Type B pancreatic cell (in vitro differentiated cells): ENCODE measurements around the gene KIF6. TPM values are rescaled to one million over a fixed set of nuclear protein-coding genes. Genes with fewer than 3 reads are reported as not detected.

Experiments used
- DNase-seq: peaks from one replicate; pipeline ENCODE4 v3.0.0; 2021; ENCODE audit warnings: mixed read lengths; ENCODE audit not compliant: unreplicated experiment; ENCODE audit errors: extremely low spot score
- H3K27ac Mint-ChIP-seq: 2 replicates; pipeline ENCODE4 v1.8.0; 2021; ENCODE audit warnings: mild to moderate bottlenecking, mixed read lengths
- H3K27me3 Mint-ChIP-seq: 2 replicates; pipeline ENCODE4 v1.8.0; 2021; ENCODE audit warnings: mixed read lengths
- H3K36me3 Mint-ChIP-seq: 2 replicates; pipeline ENCODE4 v1.8.0; 2021; ENCODE audit warnings: mixed read lengths
- H3K4me1 Mint-ChIP-seq: one replicate; pipeline ENCODE4 v1.8.0; 2021; ENCODE audit warnings: mixed read lengths; ENCODE audit not compliant: unreplicated experiment
- H3K4me3 Mint-ChIP-seq: 2 replicates; pipeline ENCODE4 v1.8.0; 2021; ENCODE audit warnings: mild to moderate bottlenecking, mixed read lengths
- H3K9me3 Mint-ChIP-seq: 2 replicates; pipeline ENCODE4 v1.8.0; 2021; ENCODE audit warnings: mixed read lengths
- total RNA-seq: library from RNA; stranded (reverse); gene quantifications from 2 replicates; pipeline ENCODE4 v1.2.1, GENCODE V29; 2021; ENCODE audit warnings: low replicate concordance
- TF ChIP-seq, protein P1 (sequence below): fragments of 200-600 bp; sonication (generic); conservative IDR thresholded peaks from 2 replicates; pipeline ENCODE4 v1.5.0; 2021; ENCODE audit warnings: antibody characterized with exemption, mild to moderate bottlenecking

KIF6 gene
- total RNA-seq, 1 donor from 2014 or later: 3.3 TPM

DNA sequence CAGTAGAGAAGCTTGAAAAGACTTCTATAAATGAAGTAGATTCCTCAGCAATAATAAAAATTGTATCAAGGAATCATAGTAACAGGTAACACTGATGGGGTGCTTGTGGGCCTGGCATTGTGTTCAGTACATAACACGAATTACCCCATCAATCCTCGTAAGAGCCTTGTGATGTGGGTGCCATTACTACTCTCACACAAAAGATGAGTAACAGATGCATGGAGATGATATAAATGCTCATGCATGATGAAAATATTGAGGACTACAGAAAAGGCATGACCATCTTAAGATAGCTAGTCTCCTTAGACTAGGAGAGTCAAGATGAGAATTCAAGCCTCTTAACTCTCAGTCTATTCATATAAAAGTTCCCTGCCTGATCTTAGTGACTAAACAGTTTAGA, 158.1 kb downstream of the KIF6 start:
- Mint-ChIP-seq H3K27ac (no peak overlapping the region), H3K4me1 (no peaks in the 10 kb centered on the region), H3K9me3 (no peaks in the 10 kb centered on the region)

DNA sequence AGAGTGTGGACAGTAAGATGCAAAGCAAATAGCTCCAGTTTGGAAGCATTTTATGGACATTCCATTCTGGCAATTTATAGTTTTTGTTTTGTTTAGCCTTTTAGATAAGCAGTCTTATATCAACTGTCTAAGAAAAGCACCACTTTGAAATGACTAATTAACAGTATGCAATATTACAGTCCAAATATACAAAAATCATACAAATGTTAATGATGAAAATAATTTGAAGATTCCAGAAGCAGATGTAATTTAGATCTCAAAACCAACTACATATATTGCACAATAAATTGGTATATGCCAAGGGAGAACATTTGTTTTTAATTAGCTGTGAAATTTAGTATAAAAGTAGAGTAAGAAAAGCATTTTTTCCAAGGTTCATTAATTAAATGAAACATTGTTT, 158.8 kb downstream of the KIF6 start:
- TF ChIP-seq, protein P1, sequence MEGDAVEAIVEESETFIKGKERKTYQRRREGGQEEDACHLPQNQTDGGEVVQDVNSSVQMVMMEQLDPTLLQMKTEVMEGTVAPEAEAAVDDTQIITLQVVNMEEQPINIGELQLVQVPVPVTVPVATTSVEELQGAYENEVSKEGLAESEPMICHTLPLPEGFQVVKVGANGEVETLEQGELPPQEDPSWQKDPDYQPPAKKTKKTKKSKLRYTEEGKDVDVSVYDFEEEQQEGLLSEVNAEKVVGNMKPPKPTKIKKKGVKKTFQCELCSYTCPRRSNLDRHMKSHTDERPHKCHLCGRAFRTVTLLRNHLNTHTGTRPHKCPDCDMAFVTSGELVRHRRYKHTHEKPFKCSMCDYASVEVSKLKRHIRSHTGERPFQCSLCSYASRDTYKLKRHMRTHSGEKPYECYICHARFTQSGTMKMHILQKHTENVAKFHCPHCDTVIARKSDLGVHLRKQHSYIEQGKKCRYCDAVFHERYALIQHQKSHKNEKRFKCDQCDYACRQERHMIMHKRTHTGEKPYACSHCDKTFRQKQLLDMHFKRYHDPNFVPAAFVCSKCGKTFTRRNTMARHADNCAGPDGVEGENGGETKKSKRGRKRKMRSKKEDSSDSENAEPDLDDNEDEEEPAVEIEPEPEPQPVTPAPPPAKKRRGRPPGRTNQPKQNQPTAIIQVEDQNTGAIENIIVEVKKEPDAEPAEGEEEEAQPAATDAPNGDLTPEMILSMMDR: no peak
- Mint-ChIP-seq H3K9me3 (no peaks in the 10 kb centered on the region), H3K4me1 (no peaks in the 10 kb centered on the region), H3K36me3 (no peaks in the 10 kb centered on the region), H3K27ac (no peak overlapping the region), H3K4me3 (no peak overlapping the region), H3K27me3 (no peaks in the 10 kb centered on the region)
- DNase-seq: no peak

More for the DNA sequence above, 158.1 kb downstream of the KIF6 start:
- Mint-ChIP-seq H3K36me3 (no peaks in the 10 kb centered on the region), H3K4me3 (no peak overlapping the region), H3K27me3 (no peaks in the 10 kb centered on the region)
- DNase-seq: no peak
- TF ChIP-seq, protein P1: no peak

DNA sequence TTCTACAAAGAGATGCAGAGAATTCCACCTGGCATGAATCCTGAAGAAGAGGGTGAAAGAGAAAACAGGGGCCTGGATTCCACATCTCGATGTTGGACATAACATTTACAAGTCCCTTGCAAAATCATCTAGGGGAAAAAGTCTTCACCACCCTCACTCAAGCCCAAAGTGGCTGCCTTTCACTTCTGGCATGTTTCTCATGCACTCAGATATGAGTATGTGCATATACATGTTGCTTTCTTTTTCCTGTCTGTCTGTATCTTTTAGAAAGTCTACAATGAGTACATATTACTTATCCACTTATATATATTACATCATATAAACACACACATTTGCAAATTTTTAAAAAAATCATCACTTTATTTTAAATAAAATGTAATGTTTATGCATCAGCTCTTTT, 159.3 kb downstream of the KIF6 start:
- Mint-ChIP-seq H3K27ac (no peak overlapping the region), H3K36me3 (no peaks in the 10 kb centered on the region), H3K4me3 (no peak overlapping the region), H3K9me3 (no peaks in the 10 kb centered on the region), H3K27me3 (no peaks in the 10 kb centered on the region), H3K4me1 (no peaks in the 10 kb centered on the region)
- no peak for DNase-seq
- TF ChIP-seq, protein P1: no peak

DNA sequence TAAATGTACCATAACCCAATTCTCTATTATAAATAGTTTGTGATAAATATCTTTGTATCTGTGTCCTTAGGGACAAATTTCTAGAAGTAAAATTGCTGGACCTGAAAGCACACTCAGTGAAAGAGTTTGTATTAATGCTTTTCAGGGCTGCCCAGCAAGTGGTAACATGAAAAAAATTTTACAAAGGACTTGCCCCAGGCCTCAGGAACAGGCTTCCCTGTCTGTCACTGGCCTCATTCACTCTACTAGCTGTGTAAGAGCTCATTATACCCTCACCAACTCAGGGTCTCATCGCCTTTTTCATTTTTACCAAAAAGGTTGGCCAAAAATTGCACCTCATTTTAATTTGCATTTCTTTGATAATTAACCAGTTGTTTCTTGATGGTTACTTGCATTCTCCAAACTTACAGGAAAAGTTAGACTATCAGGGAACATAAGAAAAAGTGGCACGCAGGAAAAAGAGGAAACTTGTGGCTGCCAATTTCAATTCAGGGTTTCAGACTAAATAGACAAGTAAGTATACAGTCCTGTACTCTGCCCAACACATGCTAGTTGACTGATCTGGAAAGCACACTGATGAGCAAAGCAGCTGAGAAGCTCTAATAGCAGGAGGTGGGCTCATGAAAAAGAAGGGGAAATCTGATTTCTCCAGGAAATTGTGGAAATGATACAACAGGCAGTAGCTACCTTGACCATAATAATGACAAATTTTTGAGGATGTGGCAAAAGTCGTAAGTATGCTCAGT, 161.5 kb downstream of the KIF6 start:
- TF ChIP-seq, protein P1: no peak
- Mint-ChIP-seq H3K36me3 (no peaks in the 10 kb centered on the region), H3K4me3 (no peak overlapping the region), H3K4me1 (no peaks in the 10 kb centered on the region), H3K9me3 (no peaks in the 10 kb centered on the region), H3K27me3 (no peaks in the 10 kb centered on the region), H3K27ac (no peak overlapping the region)
- no peak for DNase-seq

DNA sequence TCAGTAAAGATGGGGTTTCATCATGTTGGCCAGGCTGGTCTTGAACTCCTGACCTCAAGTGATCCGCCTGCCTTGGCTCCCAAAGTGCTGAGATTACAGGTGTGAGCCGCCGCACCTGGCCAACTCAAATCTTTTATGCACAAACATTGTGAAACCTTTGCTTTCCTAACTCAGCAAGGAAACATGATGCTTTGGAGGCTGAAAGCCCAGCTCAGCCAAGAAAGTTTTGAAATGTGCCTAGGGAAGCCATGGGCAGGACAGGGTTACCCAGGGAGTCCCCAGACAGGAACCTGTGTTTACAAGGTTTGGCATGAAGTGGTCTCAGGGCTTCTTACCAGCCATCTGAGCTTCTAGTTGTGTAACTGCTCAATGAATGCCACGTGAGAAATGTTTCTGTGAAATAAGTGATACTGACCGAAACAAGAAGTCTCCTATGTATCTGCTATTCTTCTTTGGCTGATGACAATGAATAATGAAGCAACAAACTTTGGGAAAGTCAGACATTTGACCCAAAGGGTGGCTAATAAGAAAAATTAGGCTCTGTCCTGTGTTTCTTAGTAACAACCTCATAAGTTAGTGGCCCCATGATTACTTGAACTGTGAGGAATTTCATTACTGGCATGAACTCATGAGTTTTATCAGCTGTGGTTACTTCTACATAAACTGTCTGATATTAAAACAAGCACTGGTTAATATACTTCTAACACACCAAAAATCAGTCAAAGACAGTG, 163.5 kb downstream of the KIF6 start:
- DNase-seq: no peak

More for the DNA sequence above, 163.5 kb downstream of the KIF6 start:
- H3K36me3 Mint-ChIP-seq: no peaks in the 10 kb centered on the region
- H3K4me1 Mint-ChIP-seq: no peaks in the 10 kb centered on the region
- H3K9me3 Mint-ChIP-seq: no peaks in the 10 kb centered on the region
- TF ChIP-seq, protein P1: no peak
- H3K4me3 Mint-ChIP-seq: no peak overlapping the region
- H3K27me3 Mint-ChIP-seq: no peaks in the 10 kb centered on the region
- H3K27ac Mint-ChIP-seq: no peak overlapping the region
